Measurements from ENCODE around the gene ABCA7.

The ABCA7 gene

DNA sequence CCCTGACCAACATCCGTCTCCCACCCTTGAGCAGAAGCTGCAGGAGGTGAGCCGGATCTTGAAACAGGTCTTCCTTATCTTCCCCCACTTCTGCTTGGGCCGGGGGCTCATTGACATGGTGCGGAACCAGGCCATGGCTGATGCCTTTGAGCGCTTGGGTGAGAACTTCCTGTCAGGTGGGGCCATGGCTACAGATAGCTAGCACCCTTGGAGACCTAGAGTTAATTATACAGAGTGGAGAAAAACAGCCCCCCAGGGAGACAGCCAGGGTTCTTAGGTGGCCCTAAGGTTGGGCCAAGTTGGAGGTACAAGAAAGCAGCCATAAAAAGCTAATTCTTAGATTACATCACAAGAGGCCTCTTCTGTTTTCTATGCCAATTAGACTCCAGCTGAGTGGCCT is 18.2 kb downstream of the ABCA7 start:
- DNase-seq: no peak

DNA sequence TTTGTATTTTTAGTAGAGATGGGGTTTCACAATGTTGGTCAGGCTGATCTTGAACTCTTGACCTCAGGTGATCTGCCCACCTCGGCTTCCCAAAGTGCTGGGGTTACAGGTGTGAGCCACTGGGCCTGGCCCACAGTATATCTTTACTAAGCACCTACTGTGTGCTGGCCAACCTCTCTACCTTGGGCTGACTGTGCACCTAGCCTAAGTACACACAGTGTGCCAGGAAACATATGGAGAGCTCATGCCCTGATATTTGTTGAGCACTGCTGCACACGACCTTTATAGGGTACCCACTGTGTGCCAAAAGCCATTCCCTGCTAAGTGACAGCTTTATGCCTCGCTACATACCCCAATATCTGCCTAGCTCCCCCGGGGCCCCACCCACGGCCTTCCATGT is 20.8 kb downstream of the ABCA7 start:
- no peak for DNase-seq

DNA sequence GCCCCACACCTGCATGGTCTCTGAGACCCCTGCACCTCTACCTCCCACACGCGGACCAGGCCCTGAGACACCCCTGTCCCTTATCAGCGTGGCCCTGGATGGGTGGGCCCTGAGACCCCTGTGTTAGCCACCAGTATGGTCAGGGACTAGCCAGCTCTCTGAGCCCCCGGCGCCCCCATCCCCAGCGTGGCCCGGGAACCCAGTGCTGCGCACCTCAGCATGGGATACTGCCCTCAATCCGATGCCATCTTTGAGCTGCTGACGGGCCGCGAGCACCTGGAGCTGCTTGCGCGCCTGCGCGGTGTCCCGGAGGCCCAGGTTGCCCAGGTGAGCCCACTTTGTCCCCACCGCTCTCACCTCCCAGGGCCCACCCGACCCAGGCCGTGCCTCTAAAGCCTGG is 22.1 kb downstream of the ABCA7 start:
- DNase-seq: no peak

DNA sequence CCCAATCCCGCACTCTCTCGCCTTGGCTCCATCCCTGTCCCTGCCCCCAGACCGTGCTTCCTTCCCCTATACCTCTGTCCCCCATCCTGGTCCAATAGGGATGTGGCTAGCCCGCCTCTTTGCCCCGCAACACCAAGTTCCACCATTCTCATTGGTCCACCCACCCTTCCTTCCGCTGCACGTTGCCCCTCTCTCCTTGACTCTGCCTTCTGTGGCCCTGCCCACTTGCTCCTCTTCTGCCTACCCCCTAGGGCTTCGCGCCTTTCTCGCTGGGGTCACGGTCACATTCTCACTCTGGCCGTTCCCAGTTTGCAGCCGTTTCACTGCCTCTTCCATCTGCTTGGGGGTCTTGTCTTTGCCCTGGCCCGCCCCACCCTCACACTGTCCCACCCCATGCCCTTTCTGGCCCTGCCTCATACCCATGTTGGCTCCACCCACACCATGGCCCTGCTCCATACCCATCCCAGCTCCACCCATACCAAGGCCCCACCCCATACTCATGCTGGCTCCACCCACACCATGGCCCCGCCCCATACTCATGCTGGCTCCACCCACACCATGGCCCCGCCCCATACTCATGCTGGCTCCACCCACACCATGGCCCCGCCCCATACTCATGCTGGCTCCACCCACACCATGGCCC is 22.6 kb downstream of the ABCA7 start:
- no peak for DNase-seq

DNA sequence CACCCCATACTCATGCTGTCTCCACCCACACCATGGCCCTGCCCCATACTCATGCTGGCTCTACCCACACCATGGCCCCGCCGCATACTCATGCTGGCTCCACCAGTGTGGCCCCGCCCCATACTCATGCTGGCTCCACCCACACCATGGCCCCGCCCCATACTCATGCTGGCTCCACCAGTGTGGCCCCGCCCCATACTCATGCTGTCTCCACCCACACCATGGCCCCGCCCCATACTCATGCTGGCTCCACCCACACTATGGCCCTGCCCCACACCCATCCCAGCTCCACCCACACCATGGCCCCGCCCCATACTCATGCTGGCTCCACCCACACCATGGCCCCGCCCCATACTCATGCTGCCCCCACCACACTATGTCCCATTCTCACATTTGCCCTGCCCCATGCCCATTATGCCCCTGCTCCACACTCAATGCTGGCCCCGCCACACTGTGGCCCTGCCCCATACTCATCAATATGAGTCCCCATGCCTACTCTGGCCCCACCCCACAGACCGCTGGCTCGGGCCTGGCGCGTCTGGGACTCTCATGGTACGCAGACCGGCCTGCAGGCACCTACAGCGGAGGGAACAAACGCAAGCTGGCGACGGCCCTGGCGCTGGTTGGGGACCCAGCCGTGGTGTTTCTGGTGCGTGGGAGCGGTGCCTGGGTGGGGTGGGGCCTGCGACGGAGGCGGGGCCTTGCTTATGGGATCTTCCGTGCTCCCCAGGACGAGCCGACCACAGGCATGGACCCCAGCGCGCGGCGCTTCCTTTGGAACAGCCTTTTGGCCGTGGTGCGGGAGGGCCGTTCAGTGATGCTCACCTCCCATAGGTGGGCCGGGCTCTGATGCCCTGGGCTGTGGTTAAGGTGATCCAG is 23.4 kb downstream of the ABCA7 start:
- peak; percentile 88 for DNase-seq

DNA sequence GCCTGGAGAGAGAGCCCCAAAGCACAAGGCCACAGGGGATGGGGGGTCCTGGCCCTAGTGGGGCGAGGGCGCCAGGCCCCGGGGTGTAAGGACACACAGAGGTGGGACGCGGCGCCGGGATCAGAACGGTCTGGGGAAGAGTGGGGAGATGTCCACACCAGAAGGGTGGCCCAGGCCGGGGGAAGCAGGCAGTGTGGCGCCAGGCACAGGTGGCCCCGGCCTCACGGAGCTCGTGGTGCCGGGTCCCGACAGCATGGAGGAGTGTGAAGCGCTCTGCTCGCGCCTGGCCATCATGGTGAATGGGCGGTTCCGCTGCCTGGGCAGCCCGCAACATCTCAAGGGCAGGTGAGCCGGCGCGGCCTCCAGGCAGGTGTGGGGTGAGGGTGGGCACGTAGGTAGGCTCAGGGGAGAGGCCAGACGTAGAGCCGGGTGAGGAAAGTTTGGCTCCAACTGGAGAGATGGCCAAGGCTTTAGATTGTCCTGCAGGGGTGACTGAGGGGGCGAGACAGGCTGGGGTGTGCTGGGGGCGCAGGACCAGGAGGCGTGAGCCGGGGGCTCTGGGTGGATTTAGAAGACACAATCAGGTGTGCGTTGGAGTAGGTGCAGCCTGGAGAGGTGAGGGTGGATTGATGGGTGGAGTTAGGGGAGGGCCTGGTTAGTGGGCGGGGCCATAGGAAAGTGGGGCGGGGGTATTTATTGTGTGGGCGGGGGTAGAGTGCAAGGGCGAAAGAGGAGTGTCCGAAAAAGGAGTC is 24.2 kb downstream of the ABCA7 start:
- DNase-seq: peak; percentile 33

DNA sequence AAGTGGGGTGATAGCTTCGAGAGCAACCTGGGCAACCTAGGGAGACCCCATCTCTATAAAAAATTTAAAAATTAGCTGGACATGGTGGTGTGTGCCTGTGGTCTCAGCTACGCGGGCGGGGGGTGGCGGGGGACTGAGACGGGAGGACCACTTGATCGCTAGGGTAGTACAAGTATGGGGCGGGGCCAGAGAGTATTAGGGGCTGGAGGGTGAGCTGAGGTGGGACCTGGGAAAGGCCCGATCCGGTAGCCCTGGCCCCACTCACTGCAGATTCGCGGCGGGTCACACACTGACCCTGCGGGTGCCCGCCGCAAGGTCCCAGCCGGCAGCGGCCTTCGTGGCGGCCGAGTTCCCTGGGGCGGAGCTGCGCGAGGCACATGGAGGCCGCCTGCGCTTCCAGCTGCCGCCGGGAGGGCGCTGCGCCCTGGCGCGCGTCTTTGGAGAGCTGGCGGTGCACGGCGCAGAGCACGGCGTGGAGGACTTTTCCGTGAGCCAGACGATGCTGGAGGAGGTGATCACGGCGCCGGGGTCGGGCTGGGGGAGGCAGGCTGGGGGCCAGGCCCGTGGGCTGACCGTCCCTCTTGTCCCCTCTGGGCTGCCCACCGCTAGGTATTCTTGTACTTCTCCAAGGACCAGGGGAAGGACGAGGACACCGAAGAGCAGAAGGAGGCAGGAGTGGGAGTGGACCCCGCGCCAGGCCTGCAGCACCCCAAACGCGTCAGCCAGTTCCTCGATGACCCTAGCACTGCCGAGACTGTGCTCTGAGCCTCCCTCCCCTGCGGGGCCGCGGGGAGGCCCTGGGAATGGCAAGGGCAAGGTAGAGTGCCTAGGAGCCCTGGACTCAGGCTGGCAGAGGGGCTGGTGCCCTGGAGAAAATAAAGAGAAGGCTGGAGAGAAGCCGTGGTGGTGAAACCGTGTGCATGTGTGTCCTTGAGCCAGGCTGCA is 25.0 kb downstream of the ABCA7 start:
- DNase-seq: peak; percentile 83

DNA sequence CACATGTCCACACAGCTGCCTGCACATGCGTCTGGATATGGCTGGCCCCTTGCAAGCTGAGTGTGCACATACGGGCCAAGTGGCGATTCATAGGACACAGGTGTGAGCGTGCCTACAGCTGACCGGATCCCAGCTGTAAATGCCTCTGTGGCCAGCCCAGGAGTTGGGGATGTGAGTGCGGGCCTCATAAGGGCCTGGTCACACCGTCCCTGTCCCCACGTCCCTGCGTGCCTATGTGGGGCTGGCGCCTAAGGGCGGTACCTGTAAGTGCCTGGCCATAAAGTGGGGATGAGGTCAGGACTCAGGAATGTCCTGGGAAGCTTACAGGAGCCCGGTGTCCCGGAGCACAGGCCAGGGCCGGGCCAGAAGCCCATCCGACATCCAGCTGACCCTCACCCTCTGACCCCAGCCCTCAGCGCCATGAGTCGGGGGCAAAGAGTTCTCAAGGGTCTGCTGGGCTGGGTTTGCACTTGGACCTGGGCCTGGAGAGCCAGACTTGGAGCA is 25.8 kb downstream of the ABCA7 start:
- DNase-seq: no peak

DNA sequence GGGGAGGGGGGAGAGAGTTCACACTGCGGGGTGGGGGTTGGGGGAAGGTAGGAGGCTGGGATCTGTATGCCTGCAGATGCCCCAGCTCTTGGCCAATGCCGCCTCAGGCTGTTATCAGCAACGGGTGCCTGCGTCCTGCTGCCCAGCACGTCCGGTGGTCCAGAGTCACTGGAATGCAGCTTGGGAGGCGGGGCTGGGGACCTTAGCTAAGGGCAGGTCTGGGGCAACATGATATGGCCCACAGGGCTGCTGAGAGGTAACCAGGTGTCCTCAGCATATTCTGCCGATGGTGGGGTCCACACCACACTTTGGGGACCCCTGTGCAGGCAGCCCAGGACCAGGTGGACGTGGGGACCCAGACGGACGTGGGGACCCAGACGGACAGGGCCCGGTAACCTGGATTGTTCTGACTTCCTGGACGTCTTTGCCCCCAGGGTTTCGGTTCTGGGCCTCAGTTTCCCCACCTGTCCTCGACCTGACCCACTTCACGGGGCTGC is 26.4 kb downstream of the ABCA7 start:
- DNase-seq: no peak

DNA sequence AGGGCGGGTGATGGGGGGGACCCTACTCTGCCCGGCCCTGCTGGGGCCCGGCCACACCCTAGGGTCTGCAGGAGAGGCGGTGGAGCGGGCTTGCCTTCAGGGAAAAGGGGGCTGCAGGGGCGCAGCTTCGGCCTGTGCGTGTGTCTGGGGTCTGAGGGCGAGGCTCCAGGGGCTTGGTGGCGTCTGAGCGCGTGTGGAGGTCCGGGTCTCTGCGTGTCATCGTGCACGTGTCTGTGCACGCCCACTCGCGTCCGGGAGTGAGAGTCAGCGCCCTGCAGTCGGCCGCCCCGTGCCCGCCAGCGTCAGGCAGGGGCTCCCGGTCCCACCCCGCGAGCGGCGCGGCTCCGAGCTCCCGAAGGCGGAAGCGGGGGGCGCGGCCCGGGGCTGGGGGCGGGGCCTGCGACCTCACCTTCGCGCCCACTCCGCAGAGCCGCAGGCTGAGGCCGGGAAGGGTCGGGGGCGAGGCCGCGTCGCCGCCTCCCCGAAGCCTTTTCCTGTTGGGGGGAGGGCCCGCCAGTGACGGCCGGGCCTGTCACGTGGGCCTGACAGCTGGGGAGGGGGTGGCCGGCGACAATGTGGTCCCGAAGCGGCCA is 26.9 kb downstream of the ABCA7 start, which contains the start of gene ARHGAP45:
Gene ARHGAP45 (plus strand): TSS at position 420 of the 593 bp plus-strand sequence. CDS start 239 bp downstream, outside the sequence.
- DNase-seq: peak; percentile 86

DNA sequence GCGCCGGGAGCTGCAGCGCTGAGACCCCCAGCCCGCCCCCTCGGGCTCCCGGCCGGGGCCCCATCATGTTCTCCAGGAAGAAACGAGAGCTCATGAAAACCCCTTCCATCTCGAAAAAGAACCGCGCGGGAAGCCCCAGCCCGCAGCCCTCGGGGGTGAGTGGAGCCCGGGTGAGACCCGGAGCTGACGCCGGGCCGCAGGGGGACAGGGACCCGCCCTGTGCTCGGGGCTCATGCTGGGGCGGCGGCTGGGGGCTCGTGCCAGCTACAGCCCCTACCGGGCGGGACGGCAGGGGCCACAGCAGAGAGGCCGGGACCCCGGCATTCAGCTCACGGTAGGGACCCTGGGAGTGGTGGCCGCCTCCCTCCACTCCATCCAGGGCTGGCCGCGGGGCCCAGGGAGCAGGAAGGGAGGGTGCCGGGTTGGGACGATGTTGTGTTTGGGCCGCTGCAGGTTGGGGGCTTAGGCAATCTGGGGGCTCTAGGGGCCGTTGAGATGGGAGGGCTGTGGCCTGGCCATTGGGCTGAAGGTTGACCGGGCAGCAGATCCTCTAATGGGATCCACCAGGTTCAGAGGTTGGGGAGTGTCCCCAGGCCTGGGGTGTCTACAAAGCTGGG is 27.5 kb downstream of the ABCA7 start:
- DNase-seq: no peak

DNA sequence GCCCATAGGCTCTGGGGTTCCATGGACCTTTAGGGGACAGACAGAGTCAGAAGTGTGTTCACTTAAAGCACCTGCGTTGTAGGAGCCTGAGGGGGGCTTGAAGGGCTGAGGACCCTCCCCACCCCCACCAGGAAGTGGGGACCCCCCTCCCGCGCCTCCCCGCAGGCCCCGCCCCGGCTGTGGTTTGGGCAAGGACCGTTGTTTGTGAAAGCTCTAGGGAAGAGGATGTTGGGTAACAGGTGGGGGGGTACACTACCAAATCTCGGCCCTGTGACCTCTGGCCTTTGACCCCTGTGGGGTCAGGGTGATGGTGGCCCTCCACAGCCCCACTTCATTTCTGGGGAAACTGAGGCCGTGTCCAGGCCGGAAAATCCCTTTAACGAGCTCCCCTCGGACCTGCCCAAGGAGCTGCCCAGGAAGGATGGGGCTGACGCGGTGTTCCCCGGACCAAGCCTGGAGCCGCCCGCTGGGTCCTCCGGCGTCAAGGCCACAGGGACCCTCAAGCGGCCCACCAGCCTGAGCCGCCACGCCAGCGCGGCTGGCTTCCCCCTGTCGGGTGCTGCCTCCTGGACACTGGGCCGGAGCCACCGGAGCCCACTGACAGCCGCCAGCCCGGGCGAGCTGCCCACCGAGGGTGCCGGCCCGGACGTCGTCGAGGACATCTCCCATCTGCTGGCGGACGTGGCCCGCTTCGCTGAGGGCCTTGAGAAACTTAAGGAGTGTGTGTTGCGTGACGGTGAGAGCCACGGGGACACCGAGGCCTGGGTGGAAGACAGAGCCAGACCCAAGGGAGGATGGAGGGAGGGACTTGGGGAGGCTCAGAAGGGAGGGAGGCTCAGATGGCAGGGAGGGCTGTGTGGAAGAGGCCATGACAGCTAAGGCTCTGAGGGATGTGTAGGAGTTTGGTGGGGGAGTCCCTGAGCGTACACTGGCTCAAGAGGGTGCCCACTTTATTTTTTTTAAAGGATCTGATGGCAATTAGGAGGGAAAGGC is 28.4 kb downstream of the ABCA7 start:
- DNase-seq: peak; percentile 63

DNA sequence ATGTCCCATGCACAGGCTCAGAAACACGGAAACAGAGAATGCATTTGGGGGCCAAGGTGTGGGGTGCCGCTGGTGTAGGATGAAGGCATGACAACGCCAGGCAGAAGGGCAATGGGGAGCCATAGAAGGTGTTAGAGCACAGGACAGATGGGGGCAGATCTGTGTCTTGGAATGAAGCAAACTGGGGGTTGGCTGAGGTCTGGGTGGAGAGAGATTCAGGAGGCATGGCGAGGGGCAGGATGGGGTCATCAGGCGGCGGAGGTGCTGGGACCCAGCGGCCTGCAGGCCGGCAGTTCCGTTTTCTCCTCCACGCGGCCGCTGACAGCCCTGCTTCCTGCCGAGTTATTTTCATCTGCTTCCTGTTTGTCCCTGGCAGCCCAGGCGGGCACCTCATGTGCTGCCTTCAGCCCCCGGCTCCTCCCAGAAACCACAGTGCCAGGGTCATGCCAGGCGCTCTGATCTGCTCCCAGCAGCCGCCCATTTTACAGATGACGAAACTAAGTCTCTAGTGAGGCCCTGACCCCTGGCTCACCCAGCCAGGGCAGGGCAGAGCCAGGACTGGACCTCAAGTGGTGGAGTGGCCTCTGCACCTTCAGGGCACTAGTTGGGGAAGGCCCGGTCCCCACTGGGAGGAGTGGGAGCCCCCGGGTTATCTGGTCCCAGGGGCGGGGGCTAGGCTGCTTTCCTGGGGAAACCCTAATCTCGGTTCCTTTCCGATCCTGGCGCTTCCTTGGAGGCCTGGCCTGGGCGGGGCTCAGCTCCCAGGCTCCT is 29.3 kb downstream of the ABCA7 start:
- DNase-seq: peak; percentile 72

DNA sequence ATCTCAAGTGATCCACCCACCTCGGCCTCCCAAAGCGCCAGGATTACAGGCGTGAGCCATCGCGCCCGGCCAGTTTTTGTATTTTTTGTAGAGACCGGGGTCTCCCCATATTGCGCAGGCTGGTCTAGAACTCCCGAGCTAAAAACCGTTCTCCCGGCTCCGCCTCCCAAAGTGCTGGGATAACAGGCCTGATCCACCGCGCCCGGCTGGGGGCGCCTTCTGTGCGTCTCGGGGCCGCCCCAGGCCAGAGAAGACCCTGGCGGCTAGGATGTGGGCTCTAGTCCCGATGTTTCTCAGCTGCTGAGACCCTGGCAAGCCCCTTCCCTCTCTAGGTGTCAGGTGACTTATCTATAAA is 30.6 kb downstream of the ABCA7 start:
- no peak for DNase-seq

DNA sequence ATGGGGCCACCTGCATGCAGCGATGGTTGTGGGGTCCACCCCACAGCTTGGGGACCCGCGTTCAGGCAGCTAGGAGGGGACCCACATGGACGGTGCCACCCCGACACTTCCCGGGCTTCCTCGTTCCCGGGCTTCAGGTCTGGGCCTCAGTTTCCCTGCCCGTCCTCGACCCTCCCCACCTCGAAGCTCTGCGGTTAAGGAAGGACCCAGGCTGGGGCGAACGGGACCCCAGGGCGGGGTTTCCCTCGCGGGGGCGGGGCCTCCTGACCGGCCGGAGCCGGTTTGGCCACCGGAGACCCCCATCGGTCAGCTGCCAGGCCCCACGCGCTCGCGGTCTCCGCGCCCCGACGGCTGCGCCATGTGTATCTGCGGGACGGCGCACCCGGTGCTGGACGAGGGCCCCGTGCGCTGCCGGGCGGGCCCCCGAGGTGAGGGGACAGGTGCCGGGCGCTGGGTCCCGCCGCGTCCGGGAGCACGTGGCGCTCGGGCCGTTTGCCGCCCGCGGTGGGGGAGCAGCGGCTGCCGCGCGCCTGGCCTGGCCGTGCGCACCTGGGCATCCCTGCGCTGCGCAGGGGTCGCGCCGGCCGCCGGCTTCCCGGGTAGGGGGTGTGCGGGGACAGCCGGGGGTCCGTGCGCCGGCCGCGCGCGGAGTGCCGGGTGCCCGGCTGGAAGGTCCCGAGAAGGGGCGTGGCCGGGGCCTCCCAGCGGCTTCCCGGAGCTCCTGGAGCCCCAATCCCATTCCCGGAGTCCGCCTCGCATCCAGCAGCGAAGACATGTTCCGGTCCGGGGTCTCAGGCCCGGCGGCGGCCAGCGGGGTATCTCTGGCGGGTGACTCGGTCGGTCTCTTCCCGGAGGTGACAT is 31.3 kb downstream of the ABCA7 start:
- DNase-seq: no peak

DNA sequence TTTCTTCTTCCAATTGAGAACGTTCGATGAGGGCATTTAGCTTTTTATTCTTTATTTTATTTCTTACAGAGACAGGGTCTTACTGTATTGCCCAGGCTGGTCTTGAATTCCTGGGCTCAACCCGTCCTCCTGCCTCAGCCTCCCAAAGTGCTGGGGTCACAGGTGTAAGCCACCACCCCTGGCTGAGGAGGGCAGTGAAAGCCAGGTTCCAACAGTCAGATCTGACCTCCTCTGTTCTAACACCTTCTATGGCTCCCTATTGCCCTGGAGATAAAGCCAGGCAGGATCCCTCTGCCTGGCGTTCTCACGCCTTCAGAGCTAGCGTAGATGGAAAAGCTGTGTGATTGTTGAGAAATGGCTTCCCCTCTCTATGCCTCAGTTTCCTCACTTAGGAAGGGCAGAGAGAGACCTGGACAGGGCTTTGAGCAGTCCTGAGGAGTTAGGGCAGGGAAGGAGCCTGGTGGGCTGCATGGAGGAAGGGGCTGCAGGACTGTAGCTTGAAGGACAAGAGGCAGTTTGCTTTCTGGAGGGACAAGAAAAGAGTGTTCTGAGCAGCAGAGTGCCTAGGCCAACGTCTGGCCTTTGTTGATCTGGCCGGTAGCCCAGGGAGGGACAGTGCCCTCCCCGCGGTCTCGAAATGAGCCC is 32.6 kb downstream of the ABCA7 start:
- DNase-seq: no peak

Data from activated CD4-positive, alpha-beta T cell treated with anti-CD3 and anti-CD28 coated beads for 48 hours (primary cell).